Hepatocyte (in vitro differentiated cells): Measurements from ENCODE around the gene PPIF.

Experiments used
- EZH2 ChIP-seq: fragments of 200-600 bp; sonication (generic); IDR thresholded peaks from 2 replicates; pipeline ENCODE4 v1.6.1; 2016; ENCODE audit warnings: antibody characterized with exemption, mild to moderate bottlenecking, borderline replicate concordance
- EZH2phosphoT487 ChIP-seq: fragments of 200-600 bp; sonication (generic); IDR thresholded peaks from one replicate; pipeline ENCODE4 v1.6.1; 2018; ENCODE audit warnings: antibody characterized with exemption, mild to moderate bottlenecking, low read depth, moderate library complexity; ENCODE audit not compliant: unreplicated experiment, severe bottlenecking

GRCh38 chr10:79347226-79347893 is at the start of gene PPIF:
- TF ChIP-seq EZH2phosphoT487 (no peak), EZH2 (no peak)
